Measurements from ENCODE around the gene SPTB.

SPTB gene

GRCh38 chr14:64821651-64822050 lies 58.1 kb downstream of the SPTB start:
- DNase-seq (ENCODE audit: low read depth) = no peak

- no peak for DNase-seq (ENCODE audit: low read depth)
These were observed 61.6 kb downstream of the SPTB start for GRCh38 chr14:64818151-64818550.

- no peak for DNase-seq (ENCODE audit: low read depth)
These were observed 62.1 kb downstream of the SPTB start for GRCh38 chr14:64817631-64818030.

- no peak for DNase-seq (ENCODE audit: low read depth)
These were observed 63.4 kb downstream of the SPTB start for GRCh38 chr14:64816221-64816783.

- DNase-seq (ENCODE audit: low read depth) = no peak
These were observed 64.5 kb downstream of the SPTB start for GRCh38 chr14:64815257-64815656.

GRCh38 chr14:64812412-64812811 lies 67.3 kb downstream of the SPTB start:
- no peak for DNase-seq (ENCODE audit: low read depth)

GRCh38 chr14:64811676-64812075 lies 68.0 kb downstream of the SPTB start:
- DNase-seq (ENCODE audit: low read depth) = no peak

- no peak for DNase-seq (ENCODE audit: low read depth)
These were observed 71.3 kb downstream of the SPTB start for GRCh38 chr14:64808449-64808848.

GRCh38 chr14:64807551-64807950 lies 72.2 kb downstream of the SPTB start:
- no peak for DNase-seq (ENCODE audit: low read depth)

- DNase-seq (ENCODE audit: low read depth) = peak; percentile 19
These were observed 72.7 kb downstream of the SPTB start for GRCh38 chr14:64806862-64807495.

- DNase-seq (ENCODE audit: low read depth) = peak; percentile 95
These were observed 73.4 kb downstream of the SPTB start for GRCh38 chr14:64806202-64806861.

- peak; percentile 85 for DNase-seq (ENCODE audit: low read depth)
These were observed 74.1 kb downstream of the SPTB start for GRCh38 chr14:64805646-64806045.

GRCh38 chr14:64804754-64805260 lies 74.9 kb downstream of the SPTB start:
- no peak for DNase-seq (ENCODE audit: low read depth)

GRCh38 chr14:64801800-64802199 lies 77.9 kb downstream of the SPTB start:
- DNase-seq (ENCODE audit: low read depth) = peak; percentile 60

GRCh38 chr14:64801046-64801445 lies 78.7 kb downstream of the SPTB start:
- no peak for DNase-seq (ENCODE audit: low read depth)

GRCh38 chr14:64800000-64800399 lies 79.7 kb downstream of the SPTB start:
- peak; percentile 63 for DNase-seq (ENCODE audit: low read depth)

- no peak for DNase-seq (ENCODE audit: low read depth)
These were observed 80.2 kb downstream of the SPTB start for GRCh38 chr14:64799555-64799954.

GRCh38 chr14:64796369-64796768 lies 83.3 kb downstream of the SPTB start:
- no peak for DNase-seq (ENCODE audit: low read depth)

- no peak for DNase-seq (ENCODE audit: low read depth)
These were observed 83.8 kb downstream of the SPTB start for GRCh38 chr14:64795921-64796320.

- no peak for DNase-seq (ENCODE audit: low read depth)
These were observed 84.5 kb downstream of the SPTB start for GRCh38 chr14:64795211-64795610.

GRCh38 chr14:64792871-64793560 lies 86.7 kb downstream of the SPTB start:
- no peak for DNase-seq (ENCODE audit: low read depth)

GRCh38 chr14:64792231-64792630 lies 87.5 kb downstream of the SPTB start:
- DNase-seq (ENCODE audit: low read depth) = no peak

GRCh38 chr14:64790478-64790877 lies 89.2 kb downstream of the SPTB start:
- no peak for DNase-seq (ENCODE audit: low read depth)

Data from ELR (cell line).